Measurements from ENCODE around the gene CD4. TPM values are rescaled to one million over a fixed set of nuclear protein-coding genes. Genes with fewer than 3 reads are reported as not detected.

Gene CD4
- total RNA-seq, 1 experiment from 2014 or later = 0.42 TPM

DNA sequence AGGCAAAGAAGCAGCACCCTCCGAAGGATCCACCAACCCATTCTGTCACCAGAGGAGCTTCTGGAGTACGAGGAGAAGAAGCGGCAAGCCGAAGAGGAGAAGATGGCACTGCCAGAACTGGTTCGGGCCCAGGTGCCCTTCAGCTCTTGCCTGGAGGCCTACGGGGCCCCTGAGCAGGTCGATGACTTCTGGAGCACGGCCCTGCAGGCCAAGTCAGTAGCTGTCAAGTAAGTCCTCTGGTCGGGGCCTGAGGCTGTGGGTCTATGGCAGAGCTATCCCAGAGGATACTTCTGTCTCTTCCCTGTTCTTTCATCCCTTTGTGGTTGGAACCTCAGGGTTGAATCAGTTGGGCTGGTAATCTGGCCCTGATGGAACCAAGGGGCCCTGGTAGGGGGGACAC, 72.1 kb downstream of the CD4 start:
- no peak for ATAC-seq
- Histone ChIP-seq H3K27ac (ENCODE audit: low read depth, low read length) (no peak overlapping the region), H3K27me3 (ENCODE audit: insufficient read depth, low read length) (no peaks in the 10 kb centered on the region), H3K4me1 (ENCODE audit: control insufficient read depth in 1 of 2, insufficient read depth in 2 of 2, low read length in 2 of 2) (peaks cover 8 to 10% of the 10 kb centered on the region in 2 experiments), H2AFZ (ENCODE audit: low read depth, low read length, poor library complexity, severe bottlenecking) (no peak overlapping the region), H3K79me2 (ENCODE audit: insufficient read depth, low read length) (no peaks in the 10 kb centered on the region; the same call in 1 of the 2 replicates), H3K4me2 (ENCODE audit: low read length) (no peak overlapping the region), H4K20me1 (ENCODE audit: insufficient read depth) (no peaks in the 10 kb centered on the region), H3K9me2 (ENCODE audit: insufficient read depth) (no peaks in the 10 kb centered on the region), H3K9me3 (ENCODE audit: control insufficient read depth in 1 of 2, insufficient read depth in 1 of 2, low read depth in 1 of 2, low read length in 2 of 2) (no peaks in the 10 kb centered on the region), H3K9ac (ENCODE audit: low read length) (no peak overlapping the region), H3K4me3 (replicated peaks in 1 of 2; ENCODE audit: low read depth in 1 of 2, low read length in 2 of 2) (no peak overlapping the region), H3K36me3 (ENCODE audit: control insufficient read depth in 1 of 2, insufficient read depth in 2 of 2, low read length in 2 of 2) (peaks cover 56 to 64% of the 10 kb centered on the region in 2 experiments)
- POLR2A ChIA-PET = interaction anchor here (0.9 kb wide), 1 partner anchor 9 kb away, joined by 4 read pairs; the partner anchor contains the start of gene USP5
- DNase-seq (ENCODE audit: low read depth, low spot score) = no peak
- CTCF ChIA-PET = interaction anchor here (0.7 to 1.0 kb wide), 2 partner anchors 8 to 11 kb away, joined by 3 read pairs; no protein-coding TSS in a partner anchor
- TF ChIP-seq SIN3A (IDR thresholded peaks at IDR 0.05; ENCODE audit: low read depth) (no peak), ELF1 (IDR thresholded peaks at IDR 0.05; ENCODE audit: borderline replicate concordance, low read depth) (no peak), SRF (IDR thresholded peaks at IDR 0.05; ENCODE audit: low read depth) (no peak)
- TF ChIP-seq, protein P1, sequence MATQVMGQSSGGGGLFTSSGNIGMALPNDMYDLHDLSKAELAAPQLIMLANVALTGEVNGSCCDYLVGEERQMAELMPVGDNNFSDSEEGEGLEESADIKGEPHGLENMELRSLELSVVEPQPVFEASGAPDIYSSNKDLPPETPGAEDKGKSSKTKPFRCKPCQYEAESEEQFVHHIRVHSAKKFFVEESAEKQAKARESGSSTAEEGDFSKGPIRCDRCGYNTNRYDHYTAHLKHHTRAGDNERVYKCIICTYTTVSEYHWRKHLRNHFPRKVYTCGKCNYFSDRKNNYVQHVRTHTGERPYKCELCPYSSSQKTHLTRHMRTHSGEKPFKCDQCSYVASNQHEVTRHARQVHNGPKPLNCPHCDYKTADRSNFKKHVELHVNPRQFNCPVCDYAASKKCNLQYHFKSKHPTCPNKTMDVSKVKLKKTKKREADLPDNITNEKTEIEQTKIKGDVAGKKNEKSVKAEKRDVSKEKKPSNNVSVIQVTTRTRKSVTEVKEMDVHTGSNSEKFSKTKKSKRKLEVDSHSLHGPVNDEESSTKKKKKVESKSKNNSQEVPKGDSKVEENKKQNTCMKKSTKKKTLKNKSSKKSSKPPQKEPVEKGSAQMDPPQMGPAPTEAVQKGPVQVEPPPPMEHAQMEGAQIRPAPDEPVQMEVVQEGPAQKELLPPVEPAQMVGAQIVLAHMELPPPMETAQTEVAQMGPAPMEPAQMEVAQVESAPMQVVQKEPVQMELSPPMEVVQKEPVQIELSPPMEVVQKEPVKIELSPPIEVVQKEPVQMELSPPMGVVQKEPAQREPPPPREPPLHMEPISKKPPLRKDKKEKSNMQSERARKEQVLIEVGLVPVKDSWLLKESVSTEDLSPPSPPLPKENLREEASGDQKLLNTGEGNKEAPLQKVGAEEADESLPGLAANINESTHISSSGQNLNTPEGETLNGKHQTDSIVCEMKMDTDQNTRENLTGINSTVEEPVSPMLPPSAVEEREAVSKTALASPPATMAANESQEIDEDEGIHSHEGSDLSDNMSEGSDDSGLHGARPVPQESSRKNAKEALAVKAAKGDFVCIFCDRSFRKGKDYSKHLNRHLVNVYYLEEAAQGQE (IDR thresholded peaks at IDR 0.05; ENCODE audit: low read depth) = no peak
- TF ChIP-seq, protein P2, sequence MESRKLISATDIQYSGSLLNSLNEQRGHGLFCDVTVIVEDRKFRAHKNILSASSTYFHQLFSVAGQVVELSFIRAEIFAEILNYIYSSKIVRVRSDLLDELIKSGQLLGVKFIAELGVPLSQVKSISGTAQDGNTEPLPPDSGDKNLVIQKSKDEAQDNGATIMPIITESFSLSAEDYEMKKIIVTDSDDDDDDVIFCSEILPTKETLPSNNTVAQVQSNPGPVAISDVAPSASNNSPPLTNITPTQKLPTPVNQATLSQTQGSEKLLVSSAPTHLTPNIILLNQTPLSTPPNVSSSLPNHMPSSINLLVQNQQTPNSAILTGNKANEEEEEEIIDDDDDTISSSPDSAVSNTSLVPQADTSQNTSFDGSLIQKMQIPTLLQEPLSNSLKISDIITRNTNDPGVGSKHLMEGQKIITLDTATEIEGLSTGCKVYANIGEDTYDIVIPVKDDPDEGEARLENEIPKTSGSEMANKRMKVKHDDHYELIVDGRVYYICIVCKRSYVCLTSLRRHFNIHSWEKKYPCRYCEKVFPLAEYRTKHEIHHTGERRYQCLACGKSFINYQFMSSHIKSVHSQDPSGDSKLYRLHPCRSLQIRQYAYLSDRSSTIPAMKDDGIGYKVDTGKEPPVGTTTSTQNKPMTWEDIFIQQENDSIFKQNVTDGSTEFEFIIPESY (IDR thresholded peaks at IDR 0.05; ENCODE audit: extremely low read depth, insufficient replicate concordance, low read length) = no peak
- intact Hi-C loops (cut with micrococcal nuclease) = no loop called here
- BruUV-seq (replicated peaks) = no TSS peak
- RAD21 ChIA-PET (ENCODE audit: low non-redundant PET in 1 of 2, low total read pairs in 2 of 2, uncharacterized antibody in 2 of 2, unreplicated experiment in 2 of 2) = no interaction called here
